SK-N-SH (cell line): ENCODE data around the gene CYTH3.

ENCODE experiments used
- CTCF ChIP-seq: fragments of 200-600 bp; sonication (generic); IDR thresholded peaks from 2 replicates; pipeline ENCODE4 v1.6.1; 2017; ENCODE audit warnings: antibody characterized with exemption, mild to moderate bottlenecking, moderate library complexity
- EZH2phosphoT487 ChIP-seq: fragments of 200-600 bp; sonication (generic); IDR thresholded peaks from 2 replicates; pipeline ENCODE4 v1.6.1; 2017; ENCODE audit warnings: low read depth, mixed run types, mild to moderate bottlenecking, antibody characterized with exemption, moderate library complexity, borderline replicate concordance
- FOXM1 ChIP-seq: IDR thresholded peaks from 2 replicates; pipeline ENCODE4 v1.4.0; 2012; ENCODE audit warnings: low read depth, mild to moderate bottlenecking
- NFIC ChIP-seq: IDR thresholded peaks from 2 replicates; pipeline ENCODE4 v1.4.0; 2012; ENCODE audit warnings: borderline replicate concordance
- TEAD4 ChIP-seq: IDR thresholded peaks from 2 replicates; pipeline ENCODE4 v1.4.0; 2012; ENCODE audit warnings: mild to moderate bottlenecking, borderline replicate concordance; ENCODE audit not compliant: insufficient read depth
- YY1 ChIP-seq: IDR thresholded peaks from 2 replicates; pipeline ENCODE4 v1.4.0; 2012; ENCODE audit warnings: low read depth, mild to moderate bottlenecking

- TF ChIP-seq YY1 (no peak), CTCF (no peak), TEAD4 (no peak), EZH2phosphoT487 (no peak), FOXM1 (no peak), NFIC (no peak)
Measured at GRCh38 chr7:6175645-6176044, 96.8 kb downstream of the CYTH3 start.
